Frontal cortex (tissue), 4 donors: ENCODE measurements around the gene FADD. TPM values are rescaled to one million over a fixed set of nuclear protein-coding genes. Genes with fewer than 3 reads are reported as not detected.
"Not testable (repeated sequence)": the region's sequence is repeated elsewhere in the genome, so short reads cannot be mapped to it uniquely, and the experiment has no call there.

Experiments used
- DNase-seq, 2 donors: peaks; one replicate each; pipeline ENCODE4 v3.0.0; 2012; ENCODE audit warnings: low spot score in 2 of 2
- FAIRE-seq: peaks from 2 replicates; lab custom pipeline; 2012; peaks lifted over from hg19 to GRCh38; lab: Jason Lieb, UNC
- total RNA-seq: library from RNA; depleted of rRNA; stranded (reverse); fragments of >200 nt; gene quantifications from one replicate; pipeline ENCODE4 v1.2.3, GENCODE V29; 2014
- donor health status: control.
- donor health status: control.
- donor health status: control.

The FADD gene
- total RNA-seq, 1 donor from 2014 or later, result 20.0 TPM

- FAIRE-seq (no peak), DNase-seq (no peak)
Observed at GRCh38 chr11:70176940-70177689, 26.0 kb upstream of the FADD start.

- DNase-seq, result no peak
Observed at GRCh38 chr11:70180906-70181305, 22.2 kb upstream of the FADD start.

GRCh38 chr11:70182266-70182665 lies 20.8 kb upstream of the FADD start:
- DNase-seq, result no peak

More at GRCh38 chr11:70180906-70181305, 22.2 kb upstream of the FADD start:
- no peak for FAIRE-seq

GRCh38 chr11:70183032-70183431 lies 20.1 kb upstream of the FADD start:
- DNase-seq (no peak), FAIRE-seq (no peak)

More at GRCh38 chr11:70182266-70182665, 20.8 kb upstream of the FADD start:
- no peak for FAIRE-seq

GRCh38 chr11:70183483-70184176 lies 19.5 kb upstream of the FADD start:
- FAIRE-seq (no peak), DNase-seq (no peak)

GRCh38 chr11:70184396-70184795 lies 18.7 kb upstream of the FADD start:
- FAIRE-seq (no peak), DNase-seq (no peak)

- no peak for DNase-seq
Observed at GRCh38 chr11:70185348-70186055, 17.6 kb upstream of the FADD start.

GRCh38 chr11:70186420-70186819 lies 16.7 kb upstream of the FADD start:
- no peak for DNase-seq
- FAIRE-seq, result no peak

More at GRCh38 chr11:70185348-70186055, 17.6 kb upstream of the FADD start:
- no peak for FAIRE-seq

GRCh38 chr11:70186936-70187335 lies 16.2 kb upstream of the FADD start:
- FAIRE-seq, result no peak
- no peak for DNase-seq

GRCh38 chr11:70187771-70188170 lies 15.3 kb upstream of the FADD start:
- no peak for FAIRE-seq
- DNase-seq, result no peak

GRCh38 chr11:70189622-70190021 lies 13.5 kb upstream of the FADD start:
- no peak for FAIRE-seq
- no peak for DNase-seq

- FAIRE-seq (no peak), DNase-seq (peak; percentile 35 to 67)
Observed at GRCh38 chr11:70191495-70192140, 11.5 kb upstream of the FADD start.

GRCh38 chr11:70192666-70193410 lies 10.3 kb upstream of the FADD start:
- DNase-seq, result no peak
- FAIRE-seq, result no peak

GRCh38 chr11:70193411-70194292 lies 9.4 kb upstream of the FADD start:
- DNase-seq (no peak), FAIRE-seq (no peak)

- DNase-seq (no peak), FAIRE-seq (no peak)
Observed at GRCh38 chr11:70194792-70195791, 8.0 kb upstream of the FADD start.

- FAIRE-seq (no peak), DNase-seq (no peak)
Observed at GRCh38 chr11:70200212-70200844, 2.8 kb upstream of the FADD start.

- not testable (repeated sequence) for FAIRE-seq, DNase-seq
Observed at GRCh38 chr11:70201047-70201446, 2.0 kb upstream of the FADD start.
